GM21367 (cell line): Measurements from ENCODE around the gene HHAT.
A peak's percentile ranks its signal among the peaks of the same experiment; 100 is the strongest.

Source experiments
- ATAC-seq: cut with Tn5 transposase; IDR thresholded peaks from one replicate; pipeline ENCODE4 v1.9.1; 2021; ENCODE audit not compliant: unreplicated experiment

Gene HHAT

DNA sequence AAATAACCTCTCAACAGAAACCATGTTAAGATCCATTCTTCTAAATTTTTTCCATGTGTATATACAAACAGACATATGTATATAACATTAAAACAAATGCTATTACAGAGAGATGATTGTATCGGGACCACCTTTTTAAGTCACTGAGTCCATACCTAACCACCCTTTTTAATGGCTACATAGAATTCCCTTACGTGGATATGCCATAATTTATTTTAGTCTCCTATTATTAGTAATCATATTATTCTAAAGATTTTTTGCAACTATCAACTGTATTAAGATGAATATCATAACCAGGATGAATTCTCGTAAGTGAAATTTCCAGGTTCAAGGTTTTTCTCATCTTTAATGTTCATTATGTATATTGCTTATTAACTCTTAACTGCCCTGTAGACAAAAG lies 259.7 kb downstream of the HHAT start:
- no peak for ATAC-seq

- ATAC-seq = no peak
Measured at GRCh38 chr1:210588946-210589345, 260.2 kb downstream of the HHAT start.

- no peak for ATAC-seq
Measured at GRCh38 chr1:210591214-210591613, 262.5 kb downstream of the HHAT start.

DNA sequence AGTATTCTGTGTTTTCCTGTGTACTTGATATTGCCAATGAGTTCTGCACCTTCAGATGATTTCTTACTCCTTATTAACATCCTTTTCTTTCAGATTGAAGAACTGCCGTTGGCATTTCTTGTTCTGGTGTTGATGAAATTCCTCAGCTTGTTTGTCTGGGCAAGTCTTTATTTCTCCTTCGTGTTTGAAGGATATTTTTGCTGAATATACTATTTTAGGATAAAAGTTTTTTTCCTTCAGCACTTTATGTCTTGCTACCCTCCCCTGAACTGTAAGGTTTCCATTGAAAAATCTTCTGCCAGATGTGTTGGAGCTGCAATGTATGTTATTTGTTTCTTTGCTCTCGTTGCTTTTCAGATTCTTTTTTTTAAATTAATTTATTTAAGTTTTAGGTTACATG lies 265.9 kb downstream of the HHAT start:
- ATAC-seq = no peak

GRCh38 chr1:210596641-210597040 lies 267.9 kb downstream of the HHAT start:
- ATAC-seq = no peak

- peak; percentile 73 for ATAC-seq
Measured at GRCh38 chr1:210597555-210598134, 268.9 kb downstream of the HHAT start.

- no peak for ATAC-seq
Measured at GRCh38 chr1:210598135-210598652, 269.5 kb downstream of the HHAT start.

GRCh38 chr1:210600421-210601159 lies 271.9 kb downstream of the HHAT start:
- no peak for ATAC-seq

- no peak for ATAC-seq
Measured at GRCh38 chr1:210603123-210603522, 274.4 kb downstream of the HHAT start.

DNA sequence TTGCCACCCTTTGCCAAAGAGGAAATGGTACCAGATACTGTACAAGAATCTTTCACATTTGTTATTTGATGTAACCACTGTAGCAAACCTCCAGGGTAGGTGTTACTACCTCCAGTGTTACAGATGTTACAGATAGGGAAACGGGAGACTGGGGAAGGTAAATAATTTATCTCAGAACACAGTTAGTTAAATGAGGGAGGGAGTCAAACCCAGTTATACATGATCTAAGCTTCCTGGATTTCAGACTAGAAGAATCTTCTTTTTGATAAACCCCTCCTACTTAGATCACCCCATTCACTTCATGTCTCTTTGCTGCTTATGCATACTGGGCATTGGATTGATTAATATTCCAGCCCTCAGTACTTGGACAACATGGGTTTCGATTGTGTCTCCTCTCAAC lies 276.4 kb downstream of the HHAT start:
- ATAC-seq = no peak

DNA sequence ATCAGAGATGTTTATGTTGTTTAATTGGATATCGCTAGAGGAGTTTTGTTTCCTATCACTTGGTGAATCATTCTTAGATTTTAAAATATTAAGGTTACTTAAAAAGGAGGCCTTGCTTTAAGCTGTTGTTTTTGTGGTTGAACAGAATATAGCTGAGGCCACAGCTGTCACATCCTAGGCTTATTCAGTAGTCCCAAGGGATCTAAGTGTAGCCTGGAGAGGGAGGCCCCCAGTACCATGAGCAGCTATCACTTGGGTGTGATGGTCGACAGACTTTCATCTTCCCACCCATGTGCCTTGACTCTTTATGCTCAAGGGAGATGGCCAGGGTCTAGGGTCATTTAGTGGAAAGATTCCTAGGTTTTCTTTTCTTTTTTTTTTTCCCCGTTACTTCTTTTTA lies 278.7 kb downstream of the HHAT start:
- no peak for ATAC-seq

DNA sequence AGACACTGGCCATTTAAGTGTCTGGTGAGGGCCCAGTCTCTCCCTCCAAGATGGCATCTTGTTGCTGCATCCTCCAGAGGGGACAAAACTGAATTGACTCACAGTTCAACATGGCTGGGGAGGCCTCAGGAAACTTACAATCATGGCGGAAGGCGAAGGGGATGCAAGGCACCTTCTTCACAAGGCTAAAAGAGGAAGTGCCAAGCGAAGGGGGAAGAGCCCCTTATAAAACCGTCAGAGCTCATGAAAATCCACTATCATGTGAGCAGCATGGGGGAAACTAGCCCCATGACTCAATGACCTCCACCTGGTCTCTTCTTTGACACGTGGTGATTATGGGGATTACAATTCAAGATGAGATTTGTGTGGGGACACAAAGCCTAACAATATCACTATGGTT lies 280.1 kb downstream of the HHAT start:
- ATAC-seq = no peak

DNA sequence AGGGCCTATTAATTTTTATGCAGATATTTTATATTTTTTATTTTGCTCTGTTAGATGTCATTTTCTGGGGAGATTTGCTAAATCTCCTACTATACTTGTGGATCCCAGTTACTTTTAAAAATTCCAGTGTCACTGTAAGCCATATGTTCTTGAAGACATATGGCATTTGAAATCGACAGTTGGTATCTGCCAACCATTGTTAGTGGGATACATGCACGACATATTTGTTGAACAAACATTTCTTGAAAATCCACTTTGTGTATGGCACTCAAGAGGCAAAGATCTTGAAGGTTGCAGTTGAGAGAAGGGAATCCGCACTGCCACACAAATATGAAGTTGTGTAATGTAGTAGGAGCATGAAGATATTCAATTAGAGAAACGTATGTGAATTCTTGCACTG lies 287.7 kb downstream of the HHAT start:
- ATAC-seq = no peak

DNA sequence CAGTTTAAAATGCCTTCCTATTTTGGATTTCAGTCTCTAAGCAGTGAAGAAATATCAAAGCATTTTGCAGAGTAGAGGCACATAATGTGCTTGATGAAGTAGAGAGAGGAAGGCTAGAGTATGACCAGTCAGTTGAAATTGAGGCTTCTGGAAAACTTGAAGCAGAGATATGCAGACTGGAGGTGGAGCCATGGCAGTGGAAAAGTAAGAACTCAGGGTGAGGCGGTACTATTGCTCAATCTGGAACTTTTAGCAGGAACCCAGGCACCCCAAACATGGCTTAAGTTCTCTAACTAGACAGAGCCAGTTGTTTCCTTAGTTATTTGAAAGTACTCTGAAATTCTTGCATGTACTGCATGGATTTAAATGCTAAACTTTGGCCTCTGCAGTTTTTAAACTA lies 288.6 kb downstream of the HHAT start:
- ATAC-seq = no peak

DNA sequence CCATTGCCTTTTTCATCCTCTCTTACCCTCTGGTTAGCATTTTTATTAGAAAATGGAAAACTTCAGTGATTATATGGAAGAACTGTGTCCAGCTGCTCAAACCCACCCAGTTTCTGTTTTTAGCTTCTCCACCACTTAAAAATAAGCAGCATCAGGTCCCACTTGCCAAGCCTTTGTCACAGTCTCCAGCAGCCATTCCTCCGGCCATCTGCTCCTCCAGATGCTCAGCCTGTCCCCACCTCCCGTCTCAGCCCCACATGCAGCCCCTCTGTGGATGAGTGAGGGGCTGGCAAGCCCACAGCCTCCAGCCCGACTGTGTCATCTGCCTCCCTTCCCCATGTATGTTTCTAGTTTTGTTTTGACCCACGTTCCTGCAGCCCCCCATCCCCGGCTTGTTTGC lies 289.7 kb downstream of the HHAT start:
- ATAC-seq = no peak

DNA sequence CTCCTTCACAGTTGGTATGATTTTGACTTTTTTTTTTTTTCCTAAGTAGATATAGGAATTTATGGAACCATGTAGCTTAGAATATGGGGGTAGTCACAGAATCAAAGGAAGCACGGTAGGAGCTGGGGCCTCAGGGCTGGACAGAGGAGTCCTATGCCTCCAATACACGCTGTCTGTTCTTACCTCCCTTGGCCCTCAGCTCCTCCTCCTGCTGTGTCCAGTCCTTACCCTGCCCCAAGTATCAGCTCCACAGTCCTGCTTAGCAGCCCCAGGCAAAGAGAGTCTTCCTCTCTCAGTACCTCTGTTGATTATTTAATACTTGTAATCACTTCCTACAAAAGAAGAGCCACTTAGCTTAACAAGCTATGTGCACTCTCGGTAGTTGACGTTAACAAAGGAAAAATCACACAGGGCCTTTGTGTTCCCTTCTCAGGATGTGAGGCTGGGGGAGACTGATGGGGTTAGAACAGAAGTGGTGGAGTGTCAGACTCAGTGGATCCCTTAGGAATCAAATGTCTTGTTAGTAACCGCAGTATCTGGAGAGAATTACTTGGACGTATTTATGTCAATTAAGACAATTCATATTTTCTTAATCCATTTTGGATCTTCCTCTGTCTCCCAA lies 292.3 kb downstream of the HHAT start:
- ATAC-seq = no peak

- ATAC-seq = no peak
Measured at GRCh38 chr1:210621712-210622111, 293.0 kb downstream of the HHAT start.

GRCh38 chr1:210624722-210625121 lies 296.0 kb downstream of the HHAT start:
- no peak for ATAC-seq

DNA sequence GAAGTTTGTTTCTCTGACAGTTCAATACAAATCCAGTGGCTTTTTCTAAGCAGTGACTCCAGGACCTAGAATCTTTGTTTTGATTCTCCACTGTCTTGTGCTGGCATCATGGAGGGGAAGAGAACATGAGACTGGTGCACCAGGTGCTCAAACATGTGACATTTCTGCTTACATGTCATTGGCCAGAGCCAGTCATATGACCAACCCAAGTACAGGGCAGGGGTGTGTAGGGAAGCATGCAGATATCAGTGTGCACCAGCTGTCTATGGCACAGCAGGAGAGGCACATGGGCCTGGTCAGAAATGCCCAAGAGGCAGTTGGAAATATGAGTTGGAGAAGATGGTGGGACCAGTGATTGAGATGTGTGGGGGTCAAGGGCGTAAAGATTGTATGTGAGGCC lies 297.0 kb downstream of the HHAT start:
- no peak for ATAC-seq

- ATAC-seq = no peak
Measured at GRCh38 chr1:210626341-210626740, 297.6 kb downstream of the HHAT start.

DNA sequence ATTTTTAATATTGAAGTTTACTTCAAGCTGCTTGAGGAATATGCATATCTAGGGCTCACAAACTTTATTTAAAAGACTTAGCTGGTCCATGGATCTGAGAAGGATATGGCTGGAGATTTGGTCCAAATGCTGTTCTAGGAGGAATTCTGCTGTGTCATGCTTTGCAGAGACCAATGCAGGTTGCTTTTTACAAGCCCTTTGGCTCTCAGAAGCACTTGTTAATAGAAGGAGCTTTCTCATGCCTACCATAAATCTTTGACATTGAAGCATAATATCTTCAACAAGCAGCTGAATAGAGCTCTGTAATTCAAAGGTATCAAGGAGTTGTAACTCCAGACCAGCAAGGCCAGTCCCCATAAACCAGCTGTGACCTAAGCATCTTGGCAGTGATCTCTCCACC lies 299.1 kb downstream of the HHAT start:
- no peak for ATAC-seq

DNA sequence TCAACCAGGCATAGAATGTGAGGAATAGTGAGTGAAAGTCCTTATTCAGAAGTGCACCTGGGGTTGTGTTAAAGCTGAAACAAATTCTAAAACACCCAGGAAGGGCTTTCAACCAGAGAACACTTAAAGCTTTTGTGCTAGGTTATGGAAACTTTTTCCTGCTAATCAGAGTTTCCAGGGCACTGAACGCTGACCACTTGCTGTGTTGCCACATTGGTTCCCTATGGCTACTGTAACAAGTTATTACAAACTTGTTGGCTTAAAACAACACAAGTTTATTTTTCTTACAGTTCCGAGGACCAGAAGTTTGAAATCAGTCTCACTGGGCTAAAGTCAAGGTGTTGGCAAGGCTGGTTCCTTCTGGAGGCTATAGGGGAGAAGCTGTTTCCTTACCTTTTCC lies 300.6 kb downstream of the HHAT start:
- no peak for ATAC-seq
